ENCODE data around the gene C1QTNF2. TPM values are rescaled to one million over a fixed set of nuclear protein-coding genes. Genes with fewer than 3 reads are reported as not detected.

Gene C1QTNF2
- total and polyA plus RNA-seq, 4 donors = 0.17 to 0.37 (median 0.23) TPM

DNA sequence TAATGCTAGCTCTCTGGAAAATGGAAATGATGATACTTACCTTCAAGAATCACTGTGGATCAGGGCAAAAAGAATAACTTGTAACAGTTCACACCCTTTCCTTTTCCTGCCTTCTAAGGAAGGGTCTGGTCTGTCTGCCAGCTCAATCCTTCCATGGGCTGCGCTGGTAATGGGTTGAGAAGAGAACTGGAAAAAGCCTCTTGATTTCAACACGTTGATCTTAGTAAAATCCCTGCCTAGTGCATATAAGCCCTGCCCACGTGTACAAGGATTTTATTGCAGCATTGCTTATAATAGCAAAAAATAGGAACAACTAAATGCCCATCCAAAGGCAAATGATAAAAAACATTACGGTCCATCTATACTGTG is 20.5 kb downstream of the C1QTNF2 start:
- WGBS = 77% methylated on average over 4 of the region's 4 CpGs

DNA sequence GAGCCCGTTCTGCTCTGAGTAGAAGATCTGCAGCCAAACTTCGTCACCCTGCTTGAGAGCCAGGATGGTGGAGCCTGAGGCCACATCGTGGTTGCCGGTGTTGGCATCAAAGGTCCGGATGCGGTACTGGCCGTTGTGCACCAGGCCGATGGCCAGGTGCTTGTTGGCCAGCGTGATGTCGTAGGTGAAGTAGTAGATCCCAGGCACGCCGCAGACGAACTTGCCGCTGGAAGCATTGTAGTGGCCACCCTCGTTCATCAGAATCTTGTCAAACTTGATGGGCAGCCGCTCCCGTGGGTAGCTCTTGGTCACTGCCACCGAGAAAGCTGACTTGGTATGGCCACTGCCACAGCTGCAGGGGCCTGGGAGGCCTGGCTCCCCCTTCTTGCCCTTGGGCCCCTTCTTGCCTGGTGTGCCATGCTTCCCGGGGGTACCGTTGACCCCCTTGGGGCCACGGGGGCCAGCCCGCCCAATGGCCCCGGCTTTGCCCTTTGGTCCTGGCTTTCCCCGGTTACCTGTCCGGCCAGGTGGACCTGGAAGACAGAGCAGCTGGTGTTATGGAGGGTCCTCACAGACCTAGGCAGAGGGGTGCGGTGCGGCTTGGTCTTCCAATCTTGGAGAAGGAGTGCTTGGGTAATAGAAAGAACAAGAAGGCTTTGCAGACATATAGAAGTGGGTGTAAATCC is 21.0 kb downstream of the C1QTNF2 start:
- H3K9me3 ChIP-seq (ENCODE audit: control insufficient read depth in 4 of 4, low read length in 3 of 4) = no peaks in the 10 kb centered on the region
- H3K27me3 ChIP-seq (ENCODE audit: control insufficient read depth in 4 of 4, insufficient read depth in 4 of 4, low read length in 3 of 4) = peaks cover 0 to 4% (median 0%) of the 10 kb centered on the region in 4 donors
- H3K27ac ChIP-seq (ENCODE audit: low read depth in 1 of 2, low read length in 2 of 2) = no peak overlapping the region
- no peak overlapping the region for H3K4me3 ChIP-seq (ENCODE audit: low read depth in 1 of 3, low read length in 3 of 3)
- no peak for TF ChIP-seq FOXA1 (IDR thresholded peaks at IDR 0.05)
- TF ChIP-seq, protein P1, sequence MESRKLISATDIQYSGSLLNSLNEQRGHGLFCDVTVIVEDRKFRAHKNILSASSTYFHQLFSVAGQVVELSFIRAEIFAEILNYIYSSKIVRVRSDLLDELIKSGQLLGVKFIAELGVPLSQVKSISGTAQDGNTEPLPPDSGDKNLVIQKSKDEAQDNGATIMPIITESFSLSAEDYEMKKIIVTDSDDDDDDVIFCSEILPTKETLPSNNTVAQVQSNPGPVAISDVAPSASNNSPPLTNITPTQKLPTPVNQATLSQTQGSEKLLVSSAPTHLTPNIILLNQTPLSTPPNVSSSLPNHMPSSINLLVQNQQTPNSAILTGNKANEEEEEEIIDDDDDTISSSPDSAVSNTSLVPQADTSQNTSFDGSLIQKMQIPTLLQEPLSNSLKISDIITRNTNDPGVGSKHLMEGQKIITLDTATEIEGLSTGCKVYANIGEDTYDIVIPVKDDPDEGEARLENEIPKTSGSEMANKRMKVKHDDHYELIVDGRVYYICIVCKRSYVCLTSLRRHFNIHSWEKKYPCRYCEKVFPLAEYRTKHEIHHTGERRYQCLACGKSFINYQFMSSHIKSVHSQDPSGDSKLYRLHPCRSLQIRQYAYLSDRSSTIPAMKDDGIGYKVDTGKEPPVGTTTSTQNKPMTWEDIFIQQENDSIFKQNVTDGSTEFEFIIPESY (IDR thresholded peaks at IDR 0.05) = no peak
- TF ChIP-seq, protein P2, sequence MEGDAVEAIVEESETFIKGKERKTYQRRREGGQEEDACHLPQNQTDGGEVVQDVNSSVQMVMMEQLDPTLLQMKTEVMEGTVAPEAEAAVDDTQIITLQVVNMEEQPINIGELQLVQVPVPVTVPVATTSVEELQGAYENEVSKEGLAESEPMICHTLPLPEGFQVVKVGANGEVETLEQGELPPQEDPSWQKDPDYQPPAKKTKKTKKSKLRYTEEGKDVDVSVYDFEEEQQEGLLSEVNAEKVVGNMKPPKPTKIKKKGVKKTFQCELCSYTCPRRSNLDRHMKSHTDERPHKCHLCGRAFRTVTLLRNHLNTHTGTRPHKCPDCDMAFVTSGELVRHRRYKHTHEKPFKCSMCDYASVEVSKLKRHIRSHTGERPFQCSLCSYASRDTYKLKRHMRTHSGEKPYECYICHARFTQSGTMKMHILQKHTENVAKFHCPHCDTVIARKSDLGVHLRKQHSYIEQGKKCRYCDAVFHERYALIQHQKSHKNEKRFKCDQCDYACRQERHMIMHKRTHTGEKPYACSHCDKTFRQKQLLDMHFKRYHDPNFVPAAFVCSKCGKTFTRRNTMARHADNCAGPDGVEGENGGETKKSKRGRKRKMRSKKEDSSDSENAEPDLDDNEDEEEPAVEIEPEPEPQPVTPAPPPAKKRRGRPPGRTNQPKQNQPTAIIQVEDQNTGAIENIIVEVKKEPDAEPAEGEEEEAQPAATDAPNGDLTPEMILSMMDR (IDR thresholded peaks at IDR 0.05; ENCODE audit: low read depth, low read length, missing input control) = no peak
- no peak for DNase-seq (ENCODE audit: low spot score)
- no peaks in the 10 kb centered on the region for H3K36me3 ChIP-seq (ENCODE audit: control insufficient read depth in 4 of 4, insufficient read depth in 3 of 4, low read depth in 1 of 4, low read length in 3 of 4)
- no peak overlapping the region for H3K9ac ChIP-seq (ENCODE audit: low read depth in 1 of 2, low read length in 2 of 2)
- WGBS = 93% methylated on average over 27 of the region's 27 CpGs
- H3K4me1 ChIP-seq (ENCODE audit: control insufficient read depth in 4 of 4, insufficient read depth in 4 of 4, low read length in 3 of 4) = peaks cover 0 to 5% (median 0%) of the 10 kb centered on the region in 4 donors

More for the DNA sequence above, 20.5 kb downstream of the C1QTNF2 start:
- Histone ChIP-seq H3K36me3 (ENCODE audit: control insufficient read depth in 4 of 4, insufficient read depth in 3 of 4, low read depth in 1 of 4, low read length in 3 of 4) (no peaks in the 10 kb centered on the region), H3K9ac (ENCODE audit: low read depth in 1 of 2, low read length in 2 of 2) (no peak overlapping the region), H3K27ac (ENCODE audit: low read depth in 1 of 2, low read length in 2 of 2) (no peak overlapping the region), H3K4me3 (ENCODE audit: low read depth in 1 of 3, low read length in 3 of 3) (no peak overlapping the region), H3K4me1 (ENCODE audit: control insufficient read depth in 4 of 4, insufficient read depth in 4 of 4, low read length in 3 of 4) (peaks cover 0 to 3% (median 0%) of the 10 kb centered on the region in 4 donors), H3K9me3 (ENCODE audit: control insufficient read depth in 4 of 4, low read length in 3 of 4) (no peaks in the 10 kb centered on the region), H3K27me3 (ENCODE audit: control insufficient read depth in 4 of 4, insufficient read depth in 4 of 4, low read length in 3 of 4) (peaks cover 0 to 4% (median 0%) of the 10 kb centered on the region in 4 donors)
- no peak for DNase-seq (ENCODE audit: low spot score)
- TF ChIP-seq YY1 (IDR thresholded peaks at IDR 0.05) (no peak), TAF1 (conservative IDR thresholded peaks at IDR 0.05) (no peak), EGR1 (IDR thresholded peaks at IDR 0.05; ENCODE audit: low read depth in 2 of 2) (no peak), JUND (IDR thresholded peaks at IDR 0.05) (no peak), FOXA2 (IDR thresholded peaks at IDR 0.05) (no peak)
- TF ChIP-seq, protein P1 (IDR thresholded peaks at IDR 0.05) = no peak
- TF ChIP-seq, protein P3, sequence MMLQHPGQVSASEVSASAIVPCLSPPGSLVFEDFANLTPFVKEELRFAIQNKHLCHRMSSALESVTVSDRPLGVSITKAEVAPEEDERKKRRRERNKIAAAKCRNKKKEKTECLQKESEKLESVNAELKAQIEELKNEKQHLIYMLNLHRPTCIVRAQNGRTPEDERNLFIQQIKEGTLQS (IDR thresholded peaks at IDR 0.05) = no peak
- TF ChIP-seq, protein P4, sequence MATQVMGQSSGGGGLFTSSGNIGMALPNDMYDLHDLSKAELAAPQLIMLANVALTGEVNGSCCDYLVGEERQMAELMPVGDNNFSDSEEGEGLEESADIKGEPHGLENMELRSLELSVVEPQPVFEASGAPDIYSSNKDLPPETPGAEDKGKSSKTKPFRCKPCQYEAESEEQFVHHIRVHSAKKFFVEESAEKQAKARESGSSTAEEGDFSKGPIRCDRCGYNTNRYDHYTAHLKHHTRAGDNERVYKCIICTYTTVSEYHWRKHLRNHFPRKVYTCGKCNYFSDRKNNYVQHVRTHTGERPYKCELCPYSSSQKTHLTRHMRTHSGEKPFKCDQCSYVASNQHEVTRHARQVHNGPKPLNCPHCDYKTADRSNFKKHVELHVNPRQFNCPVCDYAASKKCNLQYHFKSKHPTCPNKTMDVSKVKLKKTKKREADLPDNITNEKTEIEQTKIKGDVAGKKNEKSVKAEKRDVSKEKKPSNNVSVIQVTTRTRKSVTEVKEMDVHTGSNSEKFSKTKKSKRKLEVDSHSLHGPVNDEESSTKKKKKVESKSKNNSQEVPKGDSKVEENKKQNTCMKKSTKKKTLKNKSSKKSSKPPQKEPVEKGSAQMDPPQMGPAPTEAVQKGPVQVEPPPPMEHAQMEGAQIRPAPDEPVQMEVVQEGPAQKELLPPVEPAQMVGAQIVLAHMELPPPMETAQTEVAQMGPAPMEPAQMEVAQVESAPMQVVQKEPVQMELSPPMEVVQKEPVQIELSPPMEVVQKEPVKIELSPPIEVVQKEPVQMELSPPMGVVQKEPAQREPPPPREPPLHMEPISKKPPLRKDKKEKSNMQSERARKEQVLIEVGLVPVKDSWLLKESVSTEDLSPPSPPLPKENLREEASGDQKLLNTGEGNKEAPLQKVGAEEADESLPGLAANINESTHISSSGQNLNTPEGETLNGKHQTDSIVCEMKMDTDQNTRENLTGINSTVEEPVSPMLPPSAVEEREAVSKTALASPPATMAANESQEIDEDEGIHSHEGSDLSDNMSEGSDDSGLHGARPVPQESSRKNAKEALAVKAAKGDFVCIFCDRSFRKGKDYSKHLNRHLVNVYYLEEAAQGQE (IDR thresholded peaks at IDR 0.05) = no peak
- TF ChIP-seq, protein P2 (IDR thresholded peaks at IDR 0.05; ENCODE audit: low read depth, low read length, missing input control) = no peak
